ENCODE results near the gene CNTN3. TPM values are rescaled to one million over a fixed set of nuclear protein-coding genes. Genes with fewer than 3 reads are reported as not detected.

Gene CNTN3
- total RNA-seq, 2 experiments from 2014 or later, result not detected

- TF ChIP-seq CTCF (IDR thresholded peaks at IDR 0.05), result no peak
- intact Hi-C loops (cut with micrococcal nuclease), result no loop called here
- no peak overlapping the region for H3K27ac Mint-ChIP-seq
- DNase-seq (no peak), ATAC-seq (no peak)
- H3K9me3 Mint-ChIP-seq, result peaks cover 4% of the 10 kb centered on the region
- H3K4me1 Mint-ChIP-seq (ENCODE audit: low read depth), result no peaks in the 10 kb centered on the region
- H3K36me3 Mint-ChIP-seq (ENCODE audit: low read depth), result no peaks in the 10 kb centered on the region
- CTCF ChIA-PET, result no interaction called here
- H3K27me3 Mint-ChIP-seq, result no peaks in the 10 kb centered on the region
- POLR2A ChIA-PET, result no interaction called here
- H3K4me3 Mint-ChIP-seq, result no peak overlapping the region
Measured at GRCh38 chr3:74626011-74626410, 11.6 kb upstream of the CNTN3 start.

DNA sequence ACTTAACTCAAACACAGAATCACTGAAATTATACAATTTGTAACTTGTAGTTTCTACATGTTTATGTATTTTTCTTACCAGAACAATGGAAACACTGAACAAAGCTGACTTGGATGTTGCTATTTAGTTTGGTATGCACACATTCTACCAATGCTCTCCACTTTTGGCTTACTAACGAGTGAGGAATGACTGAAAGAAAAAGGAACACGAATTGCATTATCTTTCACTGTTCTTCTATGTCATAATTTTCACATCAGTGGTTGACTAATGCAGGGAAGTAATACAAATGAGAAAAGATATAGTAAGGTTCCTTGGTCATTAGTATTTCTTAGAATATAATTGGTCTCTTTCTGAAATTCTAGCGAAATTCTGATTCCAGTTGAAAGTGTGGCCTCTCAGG is 9.8 kb upstream of the CNTN3 start:
- DNase-seq, result no peak
- Mint-ChIP-seq H3K27ac (no peak overlapping the region), H3K27me3 (no peaks in the 10 kb centered on the region), H3K4me3 (no peak overlapping the region), H3K4me1 (ENCODE audit: low read depth) (no peaks in the 10 kb centered on the region), H3K36me3 (ENCODE audit: low read depth) (no peaks in the 10 kb centered on the region), H3K9me3 (no peaks in the 10 kb centered on the region)
- POLR2A ChIA-PET, result no interaction called here
- intact Hi-C loops (cut with micrococcal nuclease), result no loop called here
- CTCF ChIA-PET, result no interaction called here
- TF ChIP-seq CTCF (IDR thresholded peaks at IDR 0.05), result no peak
- ATAC-seq, result no peak

- no peak for ATAC-seq
- H3K36me3 Mint-ChIP-seq (ENCODE audit: low read depth), result no peaks in the 10 kb centered on the region
- ChIA-PET CTCF (no interaction called here), POLR2A (no interaction called here)
- no peak overlapping the region for H3K4me3 Mint-ChIP-seq
- intact Hi-C loops (cut with micrococcal nuclease), result no loop called here
- H3K27ac Mint-ChIP-seq, result no peak overlapping the region
- H3K4me1 Mint-ChIP-seq (ENCODE audit: low read depth), result no peaks in the 10 kb centered on the region
- no peaks in the 10 kb centered on the region for H3K27me3 Mint-ChIP-seq
- H3K9me3 Mint-ChIP-seq, result no peaks in the 10 kb centered on the region
- no peak for TF ChIP-seq CTCF (IDR thresholded peaks at IDR 0.05)
- DNase-seq, result no peak
Measured at GRCh38 chr3:74623261-74623836, 8.9 kb upstream of the CNTN3 start.

DNA sequence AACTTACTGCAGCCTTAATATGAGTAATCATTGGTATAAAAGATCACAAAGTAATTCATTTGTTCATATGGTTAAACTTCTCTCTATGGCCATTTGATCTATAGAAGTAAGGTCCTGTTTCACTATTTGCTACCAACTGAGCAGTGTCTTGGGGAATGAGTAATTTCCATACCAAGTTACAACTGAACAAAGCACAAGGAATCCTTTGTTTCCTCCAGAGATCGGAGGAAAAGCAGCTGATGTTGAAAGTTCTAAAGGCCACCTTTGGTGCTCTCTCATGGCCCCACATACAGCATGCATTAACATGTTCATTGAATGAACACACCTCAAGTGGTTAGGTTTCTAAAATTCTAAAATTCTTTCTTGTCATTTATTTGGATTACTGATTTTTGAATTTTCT is 7.1 kb upstream of the CNTN3 start:
- H3K4me1 Mint-ChIP-seq (ENCODE audit: low read depth), result no peaks in the 10 kb centered on the region
- DNase-seq (no peak), ATAC-seq (no peak)
- no peaks in the 10 kb centered on the region for H3K27me3 Mint-ChIP-seq
- CTCF ChIA-PET, result no interaction called here
- H3K4me3 Mint-ChIP-seq, result no peak overlapping the region
- intact Hi-C loops (cut with micrococcal nuclease), result no loop called here
- no peaks in the 10 kb centered on the region for H3K9me3 Mint-ChIP-seq
- no peak overlapping the region for H3K27ac Mint-ChIP-seq
- H3K36me3 Mint-ChIP-seq (ENCODE audit: low read depth), result no peaks in the 10 kb centered on the region
- POLR2A ChIA-PET, result no interaction called here
- no peak for TF ChIP-seq CTCF (IDR thresholded peaks at IDR 0.05)

GRCh38 chr3:74617776-74618175 is 3.3 kb upstream of the CNTN3 start:
- ChIA-PET CTCF (no interaction called here), POLR2A (no interaction called here)
- ATAC-seq (no peak), DNase-seq (no peak)
- Mint-ChIP-seq H3K27me3 (peaks cover 14% of the 10 kb centered on the region), H3K9me3 (peaks cover 3% of the 10 kb centered on the region), H3K27ac (no peak overlapping the region), H3K36me3 (ENCODE audit: low read depth) (no peaks in the 10 kb centered on the region), H3K4me1 (ENCODE audit: low read depth) (no peaks in the 10 kb centered on the region), H3K4me3 (no peak overlapping the region)
- intact Hi-C loops (cut with micrococcal nuclease), result no loop called here
- TF ChIP-seq CTCF (IDR thresholded peaks at IDR 0.05), result no peak

All from activated CD8-positive, alpha-beta T cell treated with anti-CD3 and anti-CD28 coated beads for 36 hours (primary cell).